ENCODE data around the gene TMEM269.

The TMEM269 gene

GRCh38 chr1:42742141-42742540, 42.6 kb upstream of the TMEM269 start:
- no peak for DNase-seq (ENCODE audit: low spot score)
- in situ Hi-C loops (cut with MboI; ENCODE audit: low sequenced_read_pairs, unreplicated experiment) = loop anchor here (10.0 to 25.0 kb wide), 2 partner anchors 157 to 405 kb away; partner anchors contain the start of gene FOXJ3
- no peak for TF ChIP-seq CTCF (IDR thresholded peaks at IDR 0.05; ENCODE audit: borderline replicate concordance, control extremely low read depth, extremely low read depth, insufficient read depth, missing control alignments)

- in situ Hi-C loops (cut with MboI; ENCODE audit: low sequenced_read_pairs, unreplicated experiment) = loop anchor here (10.0 to 25.0 kb wide), 2 partner anchors 158 to 405 kb away; partner anchors contain the start of gene FOXJ3
- DNase-seq (ENCODE audit: low spot score) = no peak
- TF ChIP-seq CTCF (IDR thresholded peaks at IDR 0.05; ENCODE audit: borderline replicate concordance, control extremely low read depth, extremely low read depth, insufficient read depth, missing control alignments) = no peak
Observed at GRCh38 chr1:42742617-42743316, 42.0 kb upstream of the TMEM269 start.

GRCh38 chr1:42743317-42744147, 41.3 kb upstream of the TMEM269 start:
- DNase-seq (ENCODE audit: low spot score) = no peak
- in situ Hi-C loops (cut with MboI; ENCODE audit: low sequenced_read_pairs, unreplicated experiment) = loop anchor here (10.0 to 25.0 kb wide), 2 partner anchors 159 to 406 kb away; partner anchors contain the start of gene FOXJ3
- no peak for TF ChIP-seq CTCF (IDR thresholded peaks at IDR 0.05; ENCODE audit: borderline replicate concordance, control extremely low read depth, extremely low read depth, insufficient read depth, missing control alignments)

- no peak for TF ChIP-seq CTCF (IDR thresholded peaks at IDR 0.05; ENCODE audit: borderline replicate concordance, control extremely low read depth, extremely low read depth, insufficient read depth, missing control alignments)
- in situ Hi-C loops (cut with MboI; ENCODE audit: low sequenced_read_pairs, unreplicated experiment) = loop anchor here (10.0 to 25.0 kb wide), 2 partner anchors 159 to 407 kb away; partner anchors contain the start of gene FOXJ3
- no peak for DNase-seq (ENCODE audit: low spot score)
Observed at GRCh38 chr1:42744148-42744413, 40.7 kb upstream of the TMEM269 start.

- DNase-seq (ENCODE audit: low spot score) = no peak
- TF ChIP-seq CTCF (IDR thresholded peaks at IDR 0.05; ENCODE audit: borderline replicate concordance, control extremely low read depth, extremely low read depth, insufficient read depth, missing control alignments) = no peak
- in situ Hi-C loops (cut with MboI; ENCODE audit: low sequenced_read_pairs, unreplicated experiment) = loop anchor here (10.0 to 25.0 kb wide), 2 partner anchors 161 to 409 kb away; partner anchors contain the start of gene FOXJ3
Observed at GRCh38 chr1:42745851-42746250, 38.9 kb upstream of the TMEM269 start.

GRCh38 chr1:42746436-42747105, 38.2 kb upstream of the TMEM269 start:
- in situ Hi-C loops (cut with MboI; ENCODE audit: low sequenced_read_pairs, unreplicated experiment) = loop anchor here (10.0 to 25.0 kb wide), 2 partner anchors 162 to 409 kb away; partner anchors contain the start of gene FOXJ3
- DNase-seq (ENCODE audit: low spot score) = no peak
- no peak for TF ChIP-seq CTCF (IDR thresholded peaks at IDR 0.05; ENCODE audit: borderline replicate concordance, control extremely low read depth, extremely low read depth, insufficient read depth, missing control alignments)

Measured in GM13976 (cell line).